GM21737 (cell line): ENCODE measurements around the gene TOMM40.
"Not testable (repeated sequence)": the region's sequence is repeated elsewhere in the genome, so short reads cannot be mapped to it uniquely, and the experiment has no call there.

ENCODE experiments used
- ATAC-seq: cut with Tn5 transposase; IDR thresholded peaks from one replicate; pipeline ENCODE4 v1.9.1; 2021; ENCODE audit warnings: mild to moderate bottlenecking, moderate library complexity; ENCODE audit not compliant: unreplicated experiment

Gene TOMM40

GRCh38 chr19:44893332-44894051 is 2.4 kb downstream of the TOMM40 start:
- no peak for ATAC-seq

GRCh38 chr19:44894052-44894400 is 3.0 kb downstream of the TOMM40 start:
- ATAC-seq, result no peak

DNA sequence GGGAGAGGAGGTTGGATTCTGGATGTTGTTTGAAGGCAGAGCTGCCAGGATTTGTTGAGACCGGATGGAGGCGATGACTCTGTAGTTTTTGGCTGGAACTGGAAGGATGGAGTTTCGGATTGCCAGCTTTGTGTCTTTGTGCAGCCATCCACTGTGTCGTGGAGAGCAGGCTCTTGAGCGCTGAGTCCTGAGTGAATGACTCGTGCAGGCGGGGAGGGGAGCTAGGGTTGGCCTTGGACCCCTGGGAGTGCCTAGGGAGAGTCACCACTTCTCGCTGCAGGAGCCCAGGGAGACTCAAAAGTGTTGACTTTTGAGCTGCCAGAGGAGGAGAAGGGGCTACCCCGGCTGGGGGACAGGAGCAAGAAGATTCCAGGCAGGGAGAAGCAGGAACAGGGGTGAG is 3.9 kb downstream of the TOMM40 start:
- no peak for ATAC-seq

DNA sequence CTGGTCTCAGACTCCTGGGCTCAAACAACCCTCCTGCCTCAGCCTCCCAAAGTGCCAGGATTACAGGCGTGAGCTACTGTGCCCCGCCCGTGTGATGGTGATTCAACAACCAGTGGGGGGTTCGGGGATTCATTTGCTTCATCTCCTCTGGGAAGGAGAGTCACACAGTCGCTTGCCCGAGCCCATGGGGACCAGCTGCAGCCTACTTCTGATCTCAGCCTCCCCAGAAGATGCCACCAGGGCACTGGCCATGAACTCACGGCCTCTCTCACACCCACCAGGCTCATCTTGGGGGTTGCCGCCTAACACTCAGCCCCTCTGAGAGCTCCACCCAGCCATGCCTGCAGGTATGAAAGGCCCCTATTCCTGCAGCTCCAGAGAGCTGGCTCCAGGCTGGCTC is 6.8 kb downstream of the TOMM40 start:
- no peak for ATAC-seq

DNA sequence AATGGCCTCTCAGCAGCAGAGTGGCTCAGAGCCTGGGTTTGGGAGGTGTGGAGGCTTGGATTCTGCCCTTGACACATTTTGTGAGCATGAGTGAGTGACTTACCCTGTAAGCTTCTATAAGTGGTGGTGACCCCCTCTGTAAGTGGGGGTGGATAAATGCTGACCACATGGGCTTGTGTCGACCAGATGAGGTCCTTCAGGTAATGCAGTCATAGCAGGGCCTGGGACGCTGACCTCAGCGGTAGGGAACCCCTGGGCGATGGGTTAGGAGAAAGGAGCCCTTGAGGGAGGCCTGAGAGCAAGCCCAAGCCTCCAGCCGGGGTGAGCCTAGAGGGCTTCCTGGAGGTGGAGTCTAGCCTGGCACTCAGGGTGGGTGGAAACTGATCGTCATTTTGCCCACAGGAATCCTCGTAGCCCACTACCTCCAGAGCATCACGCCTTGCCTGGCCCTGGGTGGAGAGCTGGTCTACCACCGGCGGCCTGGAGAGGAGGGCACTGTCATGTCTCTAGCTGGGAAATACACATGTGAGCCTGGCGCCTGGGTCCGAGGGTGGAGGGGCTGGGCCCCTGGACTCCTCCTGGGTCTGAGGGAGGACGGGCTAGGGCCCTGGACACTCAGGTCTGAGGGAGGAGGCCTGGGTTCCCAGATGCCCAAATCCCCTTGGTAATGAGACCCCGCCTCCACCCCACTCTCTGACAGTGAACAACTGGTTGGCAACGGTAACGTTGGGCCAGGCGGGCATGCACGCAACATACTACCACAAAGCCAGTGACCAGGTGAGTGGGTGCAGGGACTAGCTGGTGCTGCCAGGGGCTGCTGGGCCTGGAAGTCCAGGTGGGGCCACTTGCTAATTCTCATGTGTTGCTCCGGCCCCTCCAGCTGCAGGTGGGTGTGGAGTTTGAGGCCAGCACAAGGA is 9.5 kb downstream of the TOMM40 start:
- no peak for ATAC-seq

DNA sequence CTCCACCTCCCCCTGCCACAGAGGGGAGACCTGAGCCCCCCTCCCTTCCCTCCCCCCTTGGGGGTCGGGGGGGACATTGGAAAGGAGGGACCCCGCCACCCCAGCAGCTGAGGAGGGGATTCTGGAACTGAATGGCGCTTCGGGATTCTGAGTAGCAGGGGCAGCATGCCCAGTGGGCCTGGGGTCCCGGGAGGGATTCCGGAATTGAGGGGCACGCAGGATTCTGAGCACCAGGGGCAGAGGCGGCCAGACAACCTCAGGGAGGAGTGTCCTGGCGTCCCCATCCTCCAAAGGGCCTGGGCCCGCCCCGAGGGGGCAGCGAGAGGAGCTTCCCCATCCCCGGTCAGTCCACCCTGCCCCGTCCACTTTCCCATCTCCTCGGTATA is 12.2 kb downstream of the TOMM40 start:
- ATAC-seq, result no peak

GRCh38 chr19:44903602-44904425 is 12.8 kb downstream of the TOMM40 start:
- no peak for ATAC-seq

DNA sequence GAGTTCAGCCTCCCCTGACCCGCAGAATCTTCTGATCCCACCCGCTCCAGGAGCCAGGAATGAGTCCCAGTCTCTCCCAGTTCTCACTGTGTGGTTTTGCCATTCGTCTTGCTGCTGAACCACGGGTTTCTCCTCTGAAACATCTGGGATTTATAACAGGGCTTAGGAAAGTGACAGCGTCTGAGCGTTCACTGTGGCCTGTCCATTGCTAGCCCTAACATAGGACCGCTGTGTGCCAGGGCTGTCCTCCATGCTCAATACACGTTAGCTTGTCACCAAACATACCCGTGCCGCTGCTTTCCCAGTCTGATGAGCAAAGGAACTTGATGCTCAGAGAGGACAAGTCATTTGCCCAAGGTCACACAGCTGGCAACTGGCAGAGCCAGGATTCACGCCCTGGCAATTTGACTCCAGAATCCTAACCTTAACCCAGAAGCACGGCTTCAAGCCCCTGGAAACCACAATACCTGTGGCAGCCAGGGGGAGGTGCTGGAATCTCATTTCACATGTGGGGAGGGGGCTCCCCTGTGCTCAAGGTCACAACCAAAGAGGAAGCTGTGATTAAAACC is 13.5 kb downstream of the TOMM40 start:
- no peak for ATAC-seq

DNA sequence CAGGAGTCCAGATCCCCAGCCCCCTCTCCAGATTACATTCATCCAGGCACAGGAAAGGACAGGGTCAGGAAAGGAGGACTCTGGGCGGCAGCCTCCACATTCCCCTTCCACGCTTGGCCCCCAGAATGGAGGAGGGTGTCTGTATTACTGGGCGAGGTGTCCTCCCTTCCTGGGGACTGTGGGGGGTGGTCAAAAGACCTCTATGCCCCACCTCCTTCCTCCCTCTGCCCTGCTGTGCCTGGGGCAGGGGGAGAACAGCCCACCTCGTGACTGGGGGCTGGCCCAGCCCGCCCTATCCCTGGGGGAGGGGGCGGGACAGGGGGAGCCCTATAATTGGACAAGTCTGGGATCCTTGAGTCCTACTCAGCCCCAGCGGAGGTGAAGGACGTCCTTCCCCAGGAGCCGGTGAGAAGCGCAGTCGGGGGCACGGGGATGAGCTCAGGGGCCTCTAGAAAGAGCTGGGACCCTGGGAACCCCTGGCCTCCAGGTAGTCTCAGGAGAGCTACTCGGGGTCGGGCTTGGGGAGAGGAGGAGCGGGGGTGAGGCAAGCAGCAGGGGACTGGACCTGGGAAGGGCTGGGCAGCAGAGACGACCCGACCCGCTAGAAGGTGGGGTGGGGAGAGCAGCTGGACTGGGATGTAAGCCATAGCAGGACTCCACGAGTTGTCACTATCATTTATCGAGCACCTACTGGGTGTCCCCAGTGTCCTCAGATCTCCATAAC is 14.5 kb downstream of the TOMM40 start, which contains the start of gene APOE:
Gene APOE, plus strand, starts transcription at position 360 of the 724 bp plus-strand sequence. CDS start 829 bp downstream, outside the sequence.
- no peak for ATAC-seq

GRCh38 chr19:44907613-44908012 is 16.6 kb downstream of the TOMM40 start:
- no peak for ATAC-seq

- ATAC-seq, result no peak
Measured at GRCh38 chr19:44908074-44908835, 17.2 kb downstream of the TOMM40 start.

DNA sequence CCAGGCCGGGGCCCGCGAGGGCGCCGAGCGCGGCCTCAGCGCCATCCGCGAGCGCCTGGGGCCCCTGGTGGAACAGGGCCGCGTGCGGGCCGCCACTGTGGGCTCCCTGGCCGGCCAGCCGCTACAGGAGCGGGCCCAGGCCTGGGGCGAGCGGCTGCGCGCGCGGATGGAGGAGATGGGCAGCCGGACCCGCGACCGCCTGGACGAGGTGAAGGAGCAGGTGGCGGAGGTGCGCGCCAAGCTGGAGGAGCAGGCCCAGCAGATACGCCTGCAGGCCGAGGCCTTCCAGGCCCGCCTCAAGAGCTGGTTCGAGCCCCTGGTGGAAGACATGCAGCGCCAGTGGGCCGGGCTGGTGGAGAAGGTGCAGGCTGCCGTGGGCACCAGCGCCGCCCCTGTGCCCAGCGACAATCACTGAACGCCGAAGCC is 17.8 kb downstream of the TOMM40 start:
- ATAC-seq, result no peak

- ATAC-seq, result no peak
Measured at GRCh38 chr19:44909775-44910174, 18.7 kb downstream of the TOMM40 start.

DNA sequence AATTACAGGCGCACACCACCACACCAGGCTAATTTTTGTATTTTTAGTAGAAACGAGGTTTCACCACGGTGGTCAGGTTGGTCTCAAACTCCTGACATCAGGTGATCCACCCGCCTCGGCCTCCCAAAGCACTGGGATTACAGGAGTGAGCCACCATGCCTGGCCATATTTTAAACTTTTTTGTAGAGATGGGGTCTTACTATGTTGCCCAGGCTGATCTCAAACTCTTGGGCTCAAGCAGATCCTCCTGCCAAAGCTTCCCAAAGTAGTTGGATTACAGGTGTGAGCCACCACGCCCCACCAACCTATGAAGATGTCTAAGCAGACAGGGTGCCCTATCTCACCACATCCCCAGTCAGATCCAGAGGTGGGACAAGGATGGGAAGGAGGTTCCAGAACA is 20.8 kb downstream of the TOMM40 start:
- ATAC-seq, result not testable (repeated sequence)

GRCh38 chr19:44912854-44913253 is 21.8 kb downstream of the TOMM40 start:
- no peak for ATAC-seq

GRCh38 chr19:44913512-44914432 is 22.7 kb downstream of the TOMM40 start:
- not testable (repeated sequence) for ATAC-seq

DNA sequence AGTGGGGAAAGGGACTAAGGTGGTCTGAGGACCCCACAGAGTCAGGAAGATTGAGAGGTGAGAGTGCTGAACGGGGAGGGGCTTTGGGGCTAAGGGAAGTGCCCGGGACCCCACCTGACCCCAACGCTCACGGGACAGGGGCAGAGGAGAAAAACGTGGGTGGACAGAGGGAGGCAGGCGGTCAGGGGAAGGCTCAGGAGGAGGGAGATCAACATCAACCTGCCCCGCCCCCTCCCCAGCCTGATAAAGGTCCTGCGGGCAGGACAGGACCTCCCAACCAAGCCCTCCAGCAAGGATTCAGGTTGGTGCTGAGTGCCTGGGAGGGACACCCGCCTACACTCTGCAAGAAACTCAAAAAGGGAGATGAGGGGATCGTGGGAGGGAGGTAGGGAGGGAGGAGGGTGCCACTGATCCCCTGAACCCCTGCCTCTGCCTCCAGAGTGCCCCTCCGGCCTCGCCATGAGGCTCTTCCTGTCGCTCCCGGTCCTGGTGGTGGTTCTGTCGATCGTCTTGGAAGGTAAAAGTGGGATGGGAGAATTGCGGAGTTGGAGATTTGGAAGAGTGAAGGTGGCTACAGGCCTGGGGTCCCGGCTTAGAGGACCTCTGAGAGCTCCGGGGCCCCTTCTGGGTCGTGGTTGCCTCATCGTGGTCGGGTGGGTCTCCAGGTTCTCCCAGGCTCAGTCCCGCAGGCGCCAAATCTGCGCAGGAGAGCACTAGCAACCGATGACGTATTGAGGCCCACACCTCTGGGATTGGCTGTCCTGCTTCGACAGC is 23.6 kb downstream of the TOMM40 start, which contains the start of gene APOC1:
Gene APOC1, plus strand, starts transcription at position 176 of the 774 bp plus-strand sequence. Its CDS starts 284 bp downstream, at position 460.
- ATAC-seq, result peak; percentile 81
